Left kidney (tissue), 2 donors: ENCODE results near the gene TULP4. TPM values are rescaled to one million over a fixed set of nuclear protein-coding genes. Genes with fewer than 3 reads are reported as not detected.
"Not testable (repeated sequence)": the region's sequence is repeated elsewhere in the genome, so short reads cannot be mapped to it uniquely, and the experiment has no call there.

Source experiments
- DNase-seq: peaks from one replicate; pipeline ENCODE4 v3.0.0-alpha.2; 2013
- polyA plus RNA-seq: library from polyadenylated mRNA; unstranded; fragments of 120-200 nt; gene quantifications from one replicate; pipeline ENCODE4 v1.2.1, GENCODE V29; 2013; ENCODE audit not compliant: insufficient read length

The TULP4 gene
- polyA plus RNA-seq, 1 donor, result 26.3 TPM

DNA sequence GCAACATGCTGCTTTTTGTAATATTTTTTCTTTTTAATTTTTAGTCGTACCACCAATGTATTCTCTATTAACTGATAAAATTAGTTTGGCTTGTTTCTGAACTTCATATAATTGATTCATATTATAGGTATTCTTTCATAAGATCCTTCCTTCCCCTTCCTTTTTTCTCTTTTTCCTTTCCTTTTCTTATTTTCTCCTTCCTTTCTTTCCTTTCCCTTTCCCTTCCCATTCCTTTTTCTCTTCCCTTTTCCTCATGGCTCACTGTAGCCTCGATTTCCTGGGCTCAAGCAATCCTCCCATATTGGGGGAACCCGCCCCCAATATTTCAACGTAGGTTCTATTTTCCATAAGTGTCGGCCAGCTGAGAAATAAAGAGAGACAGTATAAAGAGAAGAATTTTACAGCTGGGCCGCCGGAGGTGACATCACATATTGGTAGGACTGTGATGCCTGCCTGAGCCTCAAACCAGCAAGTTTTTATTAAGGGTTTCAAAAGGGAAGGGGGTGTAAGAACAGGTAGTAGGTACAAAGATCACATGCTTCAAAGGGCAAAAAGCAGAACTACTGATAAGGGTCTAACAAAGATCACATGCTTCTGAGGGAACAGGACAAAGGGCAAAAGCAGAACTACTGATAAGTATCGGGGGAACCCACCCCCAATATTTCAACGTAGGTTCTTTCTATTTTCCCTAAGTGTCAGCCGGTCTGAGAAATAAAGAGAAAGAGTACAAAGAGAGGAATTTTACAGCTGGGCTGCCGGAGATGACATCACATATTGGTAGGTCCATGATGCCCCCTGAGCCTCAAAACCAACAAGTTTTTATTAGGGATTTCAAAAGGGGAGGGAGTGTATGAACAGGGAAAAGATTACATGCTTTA, 16.1 kb upstream of the TULP4 start:
- not testable (repeated sequence) for DNase-seq

- not testable (repeated sequence) for DNase-seq
Observed at GRCh38 chr6:158296854-158297324, 15.4 kb upstream of the TULP4 start.

DNA sequence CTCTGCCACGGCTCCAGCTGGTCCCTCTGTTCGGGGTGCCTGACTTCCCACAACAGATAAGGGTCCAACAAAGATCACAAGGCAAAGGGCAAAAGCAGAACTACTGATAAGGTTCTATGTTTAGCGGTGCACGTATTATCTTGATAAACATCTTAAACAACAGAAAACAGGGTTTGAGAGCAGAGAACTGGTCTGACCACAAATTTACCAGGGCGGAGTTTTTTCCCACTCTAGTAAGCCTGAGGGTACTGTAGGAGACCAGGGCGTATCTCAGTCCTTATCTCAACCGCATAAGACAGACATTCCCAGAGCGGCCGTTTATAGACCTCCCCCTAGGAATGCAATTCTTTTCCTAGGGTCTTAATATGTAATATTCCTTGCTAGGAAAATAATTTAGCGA, 14.6 kb upstream of the TULP4 start:
- not testable (repeated sequence) for DNase-seq

- DNase-seq, result not testable (repeated sequence)
Observed at GRCh38 chr6:158300306-158301143, 11.7 kb upstream of the TULP4 start.

DNA sequence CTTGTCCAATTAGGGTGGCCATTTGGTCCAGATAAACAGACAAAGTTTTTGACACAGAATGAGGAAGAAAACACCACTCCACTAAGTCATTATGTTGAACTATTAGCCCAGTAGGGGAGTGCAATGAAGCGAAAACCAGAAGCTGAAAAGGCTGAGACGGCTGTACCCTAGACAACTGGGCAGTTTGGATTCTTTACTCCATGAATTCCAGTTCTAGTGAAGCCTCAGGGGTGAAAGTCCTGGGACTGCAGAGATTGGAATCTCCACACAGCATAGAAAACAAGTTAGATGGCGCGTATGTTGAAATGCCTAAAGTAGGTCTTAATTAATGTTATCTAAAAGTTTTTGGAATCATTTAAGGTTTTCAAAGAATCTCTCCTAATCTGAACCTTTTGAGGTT, 10.7 kb upstream of the TULP4 start:
- not testable (repeated sequence) for DNase-seq

GRCh38 chr6:158302195-158302796, 10.0 kb upstream of the TULP4 start:
- not testable (repeated sequence) for DNase-seq

- no peak for DNase-seq
Observed at GRCh38 chr6:158303210-158303731, 9.0 kb upstream of the TULP4 start.

GRCh38 chr6:158304254-158304653, 8.0 kb upstream of the TULP4 start:
- DNase-seq, result no peak

DNA sequence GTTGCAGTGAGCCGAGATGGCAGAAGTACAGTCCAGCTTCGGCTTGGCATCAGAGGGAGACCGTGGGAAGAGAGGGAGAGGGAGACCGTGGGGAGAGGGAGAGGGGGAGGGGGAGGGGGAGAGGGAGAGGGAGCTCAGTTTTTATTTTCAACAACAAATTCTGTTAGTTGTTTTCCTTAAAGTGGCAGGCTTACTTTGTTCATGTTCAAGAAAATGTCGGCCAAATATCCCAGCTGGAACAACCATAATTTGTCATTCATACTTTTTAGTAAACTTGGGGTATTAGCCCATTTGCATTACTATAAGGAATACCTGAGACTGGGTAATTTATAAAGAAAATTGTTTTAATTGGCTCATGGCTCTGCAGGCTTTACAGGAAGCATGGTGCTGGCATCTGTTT, 2.5 kb upstream of the TULP4 start:
- no peak for DNase-seq

GRCh38 chr6:158311193-158311592, 1.1 kb upstream of the TULP4 start:
- DNase-seq, result no peak

- DNase-seq, result no peak
Observed at GRCh38 chr6:158311626-158312025, 639 bp upstream of the TULP4 start.

GRCh38 chr6:158312672-158313397, 570 bp downstream of the TULP4 start:
- no peak for DNase-seq

DNA sequence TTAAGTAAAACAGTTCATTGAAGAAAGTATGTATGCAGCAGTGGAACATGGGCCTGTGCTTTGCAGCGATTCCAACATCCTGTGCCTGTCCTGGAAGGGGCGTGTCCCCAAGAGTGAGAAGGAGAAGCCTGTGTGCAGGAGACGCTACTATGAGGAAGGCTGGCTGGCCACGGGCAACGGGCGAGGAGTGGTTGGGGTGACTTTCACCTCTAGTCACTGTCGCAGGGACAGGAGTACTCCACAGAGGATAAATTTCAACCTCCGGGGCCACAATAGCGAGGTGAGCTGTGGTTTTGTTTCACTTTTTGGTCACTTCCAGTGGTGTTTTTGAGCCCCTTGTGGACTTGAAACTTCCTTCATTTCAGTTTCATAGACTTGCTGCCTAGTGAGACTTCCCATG, 1.7 kb downstream of the TULP4 start:
- DNase-seq, result no peak

DNA sequence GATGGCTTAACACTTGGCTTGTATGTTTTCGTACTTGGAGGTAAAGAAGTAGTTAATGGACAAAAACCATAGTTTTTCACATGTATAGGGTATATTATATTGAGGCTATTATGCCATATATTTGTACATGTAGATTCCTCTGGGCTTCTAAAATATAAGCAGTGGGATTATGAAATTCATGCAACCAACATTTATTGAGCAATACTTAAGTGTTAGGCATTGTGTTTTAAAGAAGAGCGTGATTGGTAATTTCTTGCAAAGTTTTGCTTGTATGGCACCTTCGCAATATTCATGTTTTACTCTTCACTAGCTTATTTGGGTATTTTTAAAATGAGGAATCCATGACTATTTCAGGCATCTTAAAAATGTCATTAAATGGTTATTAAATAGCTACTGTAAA, 2.5 kb downstream of the TULP4 start:
- no peak for DNase-seq

DNA sequence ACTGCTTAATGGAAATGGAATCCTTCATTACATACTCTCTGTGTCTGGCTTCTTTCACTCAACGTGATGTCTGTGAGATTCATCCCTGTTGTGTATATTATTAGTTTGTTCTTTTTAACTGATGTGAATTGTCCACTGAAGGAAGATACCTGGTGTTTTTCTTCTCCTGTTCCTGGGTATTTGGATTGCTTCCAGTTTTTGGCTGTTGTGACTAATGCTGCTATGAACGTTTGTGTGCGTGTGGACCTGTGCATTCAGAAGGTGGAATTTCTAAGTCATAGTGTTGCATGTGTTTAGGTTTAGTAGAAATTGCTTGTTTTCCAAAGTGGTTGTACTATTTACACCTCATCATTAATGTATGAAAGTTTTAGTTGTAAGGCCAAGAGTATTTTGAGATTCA, 3.8 kb downstream of the TULP4 start:
- no peak for DNase-seq

DNA sequence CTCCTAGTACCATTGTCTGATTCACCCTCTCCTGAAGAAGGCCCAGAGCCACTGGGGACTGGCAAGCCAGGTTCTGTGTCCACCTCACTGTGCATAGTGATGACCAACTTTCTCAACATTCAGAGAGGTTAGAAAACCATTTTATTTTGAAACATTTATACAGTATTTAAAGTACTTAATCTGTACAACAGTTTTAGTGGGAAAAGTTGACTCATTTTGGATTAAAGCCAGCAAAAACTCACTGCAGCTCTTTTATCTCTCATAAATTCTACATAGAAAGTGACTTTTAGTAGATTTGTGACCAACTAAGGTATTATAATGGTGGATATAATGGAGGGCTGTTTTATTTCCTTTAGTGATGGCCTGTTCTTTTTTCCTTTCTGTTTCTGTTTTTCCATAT, 9.7 kb downstream of the TULP4 start:
- DNase-seq, result no peak

- no peak for DNase-seq
Observed at GRCh38 chr6:158322400-158322723, 10.1 kb downstream of the TULP4 start.

- no peak for DNase-seq
Observed at GRCh38 chr6:158322724-158323560, 10.7 kb downstream of the TULP4 start.

DNA sequence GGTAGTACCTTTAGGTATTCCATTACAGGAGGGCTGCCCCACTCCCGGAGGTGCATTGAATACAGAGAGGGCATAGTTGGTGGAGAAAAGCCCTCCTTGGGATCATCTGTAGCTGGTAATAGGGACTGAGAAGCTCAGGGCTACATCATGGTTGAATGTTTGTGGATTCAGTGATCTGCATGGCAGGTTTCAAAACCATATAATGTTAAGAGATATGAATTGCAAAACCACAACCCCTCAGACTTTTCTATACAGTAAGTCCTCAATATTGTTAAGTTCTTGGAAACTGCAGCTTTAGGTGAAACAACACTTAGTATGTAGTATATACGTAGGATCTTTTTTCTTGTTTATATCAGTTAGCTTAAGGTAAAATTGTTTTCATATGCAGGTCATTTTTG, 11.3 kb downstream of the TULP4 start:
- no peak for DNase-seq

GRCh38 chr6:158324136-158324535, 11.9 kb downstream of the TULP4 start:
- no peak for DNase-seq

- DNase-seq, result no peak
Observed at GRCh38 chr6:158327211-158327610, 14.9 kb downstream of the TULP4 start.
